Activated CD4-positive, alpha-beta T cell treated with anti-CD3 and anti-CD28 coated beads, Interleukin-2, amount 10 ng/mL, durations not matched to agents 7 days and 5 days (primary cell): ENCODE data around the gene NDE1. TPM values are rescaled to one million over a fixed set of nuclear protein-coding genes. Genes with fewer than 3 reads are reported as not detected.
"Not testable (repeated sequence)": the region's sequence is repeated elsewhere in the genome, so short reads cannot be mapped to it uniquely, and the experiment has no call there.

ENCODE experiments used
- CTCF ChIA-PET: fragments of 350-600 bp; sonication (Branson Sonifier 250); formaldehyde crosslinking; loops from one replicate; lab custom pipeline; 2021; ENCODE audit warnings: antibody characterized with exemption; lab: Charles Lee
- POLR2A ChIA-PET: fragments of 350-600 bp; sonication (Branson Sonifier 250); formaldehyde crosslinking; loops from one replicate; lab custom pipeline; 2021; ENCODE audit warnings: antibody characterized with exemption; lab: Charles Lee
- DNase-seq: peaks from one replicate; pipeline ENCODE4 v3.0.0-alpha.2; 2020
- H3K27ac Mint-ChIP-seq: one replicate; pipeline ENCODE4 v1.8.0; 2021; ENCODE audit warnings: mild to moderate bottlenecking, moderate library complexity, mixed read lengths
- H3K27me3 Mint-ChIP-seq: one replicate; pipeline ENCODE4 v1.8.0; 2021; ENCODE audit warnings: mixed read lengths
- H3K36me3 Mint-ChIP-seq: one replicate; pipeline ENCODE4 v1.8.0; 2021; ENCODE audit warnings: low read depth, mixed read lengths
- H3K4me1 Mint-ChIP-seq: one replicate; pipeline ENCODE4 v1.8.0; 2021; ENCODE audit warnings: mixed read lengths
- H3K4me3 Mint-ChIP-seq: one replicate; pipeline ENCODE4 v1.8.0; 2021; ENCODE audit warnings: mild to moderate bottlenecking, moderate library complexity, mixed read lengths
- H3K9me3 Mint-ChIP-seq: one replicate; pipeline ENCODE4 v1.8.0; 2021; ENCODE audit warnings: mixed read lengths
- total RNA-seq, 2 experiments: library from RNA; stranded (reverse); gene quantifications; one replicate each; pipeline ENCODE4 v1.2.3, GENCODE V29; 2021

Gene NDE1
- total RNA-seq, 2 experiments from 2014 or later = 144 to 147 TPM

GRCh38 chr16:15665107-15665506 is 15.1 kb downstream of the NDE1 start:
- CTCF ChIA-PET = interaction anchor here (1.2 kb wide), 1 partner anchor 18 kb away, joined by 4 read pairs; no protein-coding TSS in a partner anchor
- no peak overlapping the region for H3K27ac Mint-ChIP-seq
- POLR2A ChIA-PET = no interaction called here
- DNase-seq = no peak
- H3K36me3 Mint-ChIP-seq = peaks cover 71% of the 10 kb centered on the region
- no peaks in the 10 kb centered on the region for H3K27me3 Mint-ChIP-seq
- peaks cover 23% of the 10 kb centered on the region for H3K4me1 Mint-ChIP-seq
- H3K9me3 Mint-ChIP-seq = no peaks in the 10 kb centered on the region
- H3K4me3 Mint-ChIP-seq = no peak overlapping the region

DNA sequence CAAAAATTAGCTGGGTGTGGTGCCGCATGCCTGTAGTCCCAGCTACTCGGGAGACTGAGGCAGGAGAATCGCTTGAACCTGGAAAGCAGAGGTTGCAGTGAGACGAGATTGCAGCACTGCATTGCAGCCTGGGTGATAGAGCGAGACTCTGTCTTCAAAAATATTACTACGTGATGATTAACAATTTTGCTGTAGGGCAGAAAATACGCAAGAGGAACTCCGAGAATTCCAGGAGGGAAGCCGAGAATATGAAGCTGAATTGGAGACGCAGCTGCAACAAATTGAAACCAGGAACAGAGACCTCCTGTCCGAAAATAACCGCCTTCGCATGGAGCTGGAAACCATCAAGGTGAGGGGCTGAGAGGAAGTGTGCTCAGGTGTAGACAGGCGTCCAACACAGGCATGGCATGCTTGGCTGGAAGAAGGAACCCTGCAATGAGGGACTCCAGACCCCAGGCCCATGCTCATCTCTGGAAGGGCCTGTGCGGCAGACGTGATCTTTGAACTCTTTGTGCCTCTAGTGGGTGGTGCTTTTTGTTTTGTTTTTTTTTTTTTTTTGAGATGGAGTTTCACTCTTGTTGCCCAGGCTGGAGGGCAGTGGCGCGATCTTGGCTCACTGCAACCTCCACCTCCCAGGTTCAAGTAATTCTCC is 17.2 kb downstream of the NDE1 start:
- no peak for DNase-seq
- Mint-ChIP-seq H3K9me3 (no peaks in the 10 kb centered on the region), H3K4me1 (peaks cover 29% of the 10 kb centered on the region), H3K27ac (peak overlapping the region; percentile 62), H3K27me3 (no peaks in the 10 kb centered on the region), H3K4me3 (no peak overlapping the region), H3K36me3 (peaks cover 69% of the 10 kb centered on the region)
- CTCF ChIA-PET = interaction anchor here (0.6 to 1.2 kb wide), 3 partner anchors 9 to 25 kb away, joined by 3 read pairs; no protein-coding TSS in a partner anchor
- POLR2A ChIA-PET = no interaction called here

- ChIA-PET POLR2A (no interaction called here), CTCF (interaction anchor here (1.0 to 1.9 kb wide), 4 partner anchors 10 to 28 kb away, joined by 3 to 5 read pairs (median 4); partner anchors contain the start of gene MARF1)
- peak overlapping the region; percentile 94 for H3K27ac Mint-ChIP-seq
- H3K4me1 Mint-ChIP-seq = peaks cover 61% of the 10 kb centered on the region
- DNase-seq = no peak
- peaks cover 78% of the 10 kb centered on the region for H3K36me3 Mint-ChIP-seq
- peak overlapping the region; percentile 36 for H3K4me3 Mint-ChIP-seq
- no peaks in the 10 kb centered on the region for H3K9me3 Mint-ChIP-seq
- no peaks in the 10 kb centered on the region for H3K27me3 Mint-ChIP-seq
Measured at GRCh38 chr16:15671530-15672117, 21.6 kb downstream of the NDE1 start.

- peaks cover 76% of the 10 kb centered on the region for H3K36me3 Mint-ChIP-seq
- peak overlapping the region; percentile 94 for H3K27ac Mint-ChIP-seq
- POLR2A ChIA-PET, H3K9me3 Mint-ChIP-seq, H3K27me3 Mint-ChIP-seq, DNase-seq: not testable (repeated sequence)
- peaks cover 65% of the 10 kb centered on the region for H3K4me1 Mint-ChIP-seq
- CTCF ChIA-PET = interaction anchor here (1.3 to 1.9 kb wide), 3 partner anchors 10 to 29 kb away, joined by 3 to 5 read pairs (median 5); partner anchors contain the start of gene MARF1
- H3K4me3 Mint-ChIP-seq = peak overlapping the region; percentile 36
Measured at GRCh38 chr16:15672127-15672513, 22.1 kb downstream of the NDE1 start.

GRCh38 chr16:15672514-15673167 is 22.6 kb downstream of the NDE1 start:
- Mint-ChIP-seq H3K4me1 (peaks cover 66% of the 10 kb centered on the region), H3K27me3 (no peaks in the 10 kb centered on the region), H3K27ac (peak overlapping the region; percentile 94), H3K4me3 (peak overlapping the region; percentile 56), H3K9me3 (no peaks in the 10 kb centered on the region), H3K36me3 (peaks cover 73% of the 10 kb centered on the region)
- POLR2A ChIA-PET = no interaction called here
- peak; percentile 92 for DNase-seq
- CTCF ChIA-PET = interaction anchor here (1.3 to 1.9 kb wide), 2 partner anchors 9 to 29 kb away, joined by 5 read pairs; partner anchors contain the start of gene MARF1

DNA sequence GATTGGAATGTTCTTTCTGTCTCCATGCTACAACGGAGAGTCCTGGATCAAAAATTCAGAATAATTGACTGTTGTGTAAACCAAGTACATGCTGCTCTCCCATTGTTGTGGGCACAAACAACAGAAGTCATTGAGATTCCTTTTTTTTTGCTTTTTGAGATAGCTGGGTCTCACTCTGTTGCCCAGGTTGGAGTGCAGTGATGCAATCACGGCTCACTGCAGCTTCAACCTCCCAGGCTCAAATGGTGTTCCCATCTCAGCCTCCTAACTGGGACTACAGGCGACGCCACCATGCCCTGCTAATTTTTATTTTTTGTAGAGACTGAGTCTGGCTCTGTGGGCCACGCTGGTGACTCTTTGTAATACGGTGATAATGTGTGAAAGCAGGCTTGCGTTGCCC is 24.5 kb downstream of the NDE1 start:
- Mint-ChIP-seq H3K27me3 (no peaks in the 10 kb centered on the region), H3K4me1 (peaks cover 75% of the 10 kb centered on the region), H3K36me3 (peaks cover 75% of the 10 kb centered on the region), H3K27ac (peak overlapping the region; percentile 94), H3K4me3 (no peak overlapping the region), H3K9me3 (no peaks in the 10 kb centered on the region)
- CTCF ChIA-PET = interaction anchor here (0.6 kb wide), 1 partner anchor 250 kb away, joined by 3 read pairs; no protein-coding TSS in a partner anchor
- no peak for DNase-seq
- POLR2A ChIA-PET = no interaction called here

DNA sequence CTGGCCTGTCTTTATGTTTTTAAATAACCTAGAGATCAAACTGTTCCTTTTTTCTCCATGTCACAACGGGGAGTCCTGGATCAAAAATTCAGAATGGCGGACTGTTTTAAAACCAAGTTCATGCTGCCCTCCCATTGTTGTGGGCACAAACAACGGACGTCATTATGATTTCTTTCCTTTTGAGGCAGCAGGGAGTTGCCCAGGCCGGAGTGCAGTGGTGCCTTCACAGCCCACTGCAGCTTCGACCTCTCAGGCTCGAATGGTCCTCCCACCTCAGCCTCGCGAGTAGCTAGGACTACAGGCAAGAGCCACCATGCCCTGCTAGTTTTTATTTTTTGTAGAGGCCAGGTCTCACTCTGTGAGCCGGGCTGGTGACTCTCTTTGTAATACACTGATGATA is 26.5 kb downstream of the NDE1 start:
- Mint-ChIP-seq H3K36me3 (peaks cover 73% of the 10 kb centered on the region), H3K4me1 (peaks cover 62% of the 10 kb centered on the region), H3K27me3 (no peaks in the 10 kb centered on the region), H3K9me3 (no peaks in the 10 kb centered on the region), H3K27ac (peak overlapping the region; percentile 63), H3K4me3 (no peak overlapping the region)
- ChIA-PET CTCF (no interaction called here), POLR2A (no interaction called here)
- no peak for DNase-seq

DNA sequence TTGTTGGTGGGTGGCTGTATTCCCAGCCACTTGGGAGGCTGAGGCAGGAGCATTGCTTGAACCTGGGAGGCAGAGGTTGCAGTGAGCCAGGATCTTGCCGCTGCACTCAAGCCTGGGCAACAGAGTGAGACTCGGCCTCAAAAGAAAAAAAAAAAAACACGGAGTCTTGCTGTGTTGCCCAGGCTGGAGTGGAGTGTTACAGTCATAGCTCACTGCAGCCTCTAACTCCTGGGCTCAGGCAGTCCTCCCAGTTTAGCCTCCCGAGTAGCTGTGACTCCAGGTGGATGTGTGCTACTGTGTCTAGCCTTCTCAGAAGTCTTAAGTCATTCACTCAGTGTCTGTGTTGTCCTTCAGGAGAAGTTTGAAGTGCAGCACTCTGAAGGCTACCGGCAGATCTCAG is 27.4 kb downstream of the NDE1 start:
- DNase-seq = no peak
- Mint-ChIP-seq H3K36me3 (peaks cover 70% of the 10 kb centered on the region), H3K9me3 (no peaks in the 10 kb centered on the region), H3K27ac (no peak overlapping the region), H3K4me3 (no peak overlapping the region), H3K4me1 (peaks cover 57% of the 10 kb centered on the region), H3K27me3 (no peaks in the 10 kb centered on the region)
- CTCF ChIA-PET = interaction anchor here (0.6 kb wide), 1 partner anchor 15 kb away, joined by 4 read pairs; no protein-coding TSS in a partner anchor
- POLR2A ChIA-PET = no interaction called here

DNA sequence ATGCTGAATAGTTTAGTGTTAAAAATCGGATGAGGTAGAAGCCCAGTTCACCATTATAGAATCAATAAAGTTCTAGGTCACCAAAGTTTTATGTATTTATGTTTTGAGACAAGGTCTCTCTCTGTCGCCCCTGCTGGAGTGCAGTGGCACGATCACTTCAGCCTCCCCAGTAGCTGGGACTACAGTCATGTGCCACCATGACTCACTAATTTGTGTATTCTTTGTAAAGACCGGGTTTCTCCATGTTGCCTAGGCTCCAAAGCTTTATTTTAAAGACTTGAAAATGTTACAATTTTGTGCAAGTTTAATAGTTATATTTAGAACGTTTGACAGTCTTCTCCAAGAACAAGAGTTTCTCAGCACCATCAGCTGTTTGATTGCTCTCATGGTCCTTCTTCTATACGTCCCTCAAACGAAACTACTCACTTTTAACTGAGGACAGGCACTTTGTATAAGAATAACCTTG is 32.1 kb downstream of the NDE1 start:
- H3K27me3 Mint-ChIP-seq = no peaks in the 10 kb centered on the region
- no peak overlapping the region for H3K4me3 Mint-ChIP-seq
- peaks cover 17% of the 10 kb centered on the region for H3K4me1 Mint-ChIP-seq

GRCh38 chr16:15686287-15686686 is 36.2 kb downstream of the NDE1 start:
- Mint-ChIP-seq H3K9me3 (no peaks in the 10 kb centered on the region), H3K36me3 (peaks cover 61% of the 10 kb centered on the region), H3K4me3 (no peak overlapping the region), H3K27me3 (no peaks in the 10 kb centered on the region), H3K27ac (no peak overlapping the region), H3K4me1 (peaks cover 4% of the 10 kb centered on the region)
- DNase-seq = no peak
- POLR2A ChIA-PET = no interaction called here
- CTCF ChIA-PET = interaction anchor here (0.6 kb wide), 1 partner anchor 52 kb away, joined by 3 read pairs; no protein-coding TSS in a partner anchor

More for the DNA sequence above, 32.1 kb downstream of the NDE1 start:
- Mint-ChIP-seq H3K9me3 (no peaks in the 10 kb centered on the region), H3K36me3 (peaks cover 59% of the 10 kb centered on the region), H3K27ac (no peak overlapping the region)
- ChIA-PET POLR2A (no interaction called here), CTCF (interaction anchor here (0.9 to 1.7 kb wide), 7 partner anchors 10 to 38 kb away, joined by 3 to 5 read pairs (median 4); no protein-coding TSS in a partner anchor)
- peak; percentile 38 for DNase-seq

DNA sequence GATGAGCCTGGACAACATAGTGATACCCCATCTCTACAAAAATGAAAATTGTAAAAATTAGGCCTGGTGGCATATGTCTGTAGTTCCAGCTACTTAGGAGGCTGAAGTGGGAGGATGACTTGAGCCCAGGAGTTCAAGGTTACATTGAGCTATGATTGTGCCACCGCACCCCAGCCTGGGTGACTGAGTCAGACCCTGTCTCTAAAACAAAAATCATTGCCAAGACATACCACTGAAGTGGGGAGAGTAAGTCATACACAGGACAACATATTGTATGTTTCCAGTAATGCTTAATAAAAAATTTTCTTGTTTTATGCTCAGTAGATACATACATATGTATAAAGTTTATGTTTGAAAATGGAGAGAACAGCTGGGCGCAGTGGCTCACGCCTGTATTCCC is 39.2 kb downstream of the NDE1 start:
- no peak overlapping the region for H3K4me3 Mint-ChIP-seq
- ChIA-PET POLR2A (no interaction called here), CTCF (interaction anchor here (0.6 kb wide), 1 partner anchor 17 kb away, joined by 3 read pairs; no protein-coding TSS in a partner anchor)

GRCh38 chr16:15690296-15690695 is 40.3 kb downstream of the NDE1 start:
- H3K36me3 Mint-ChIP-seq = peaks cover 63% of the 10 kb centered on the region
- ChIA-PET POLR2A (no interaction called here), CTCF (no interaction called here)
- no peak for DNase-seq
- H3K4me3 Mint-ChIP-seq = no peak overlapping the region
- no peak overlapping the region for H3K27ac Mint-ChIP-seq
- no peaks in the 10 kb centered on the region for H3K4me1 Mint-ChIP-seq
- no peaks in the 10 kb centered on the region for H3K9me3 Mint-ChIP-seq
- no peaks in the 10 kb centered on the region for H3K27me3 Mint-ChIP-seq

More for the DNA sequence above, 39.2 kb downstream of the NDE1 start:
- no peak overlapping the region for H3K27ac Mint-ChIP-seq
- peaks cover 61% of the 10 kb centered on the region for H3K36me3 Mint-ChIP-seq
- no peaks in the 10 kb centered on the region for H3K27me3 Mint-ChIP-seq
- H3K4me1 Mint-ChIP-seq = no peaks in the 10 kb centered on the region
- no peak for DNase-seq
- H3K9me3 Mint-ChIP-seq = no peaks in the 10 kb centered on the region
